Sigmoid colon (tissue), 7 donors: ENCODE data around the gene TDRD7. TPM values are rescaled to one million over a fixed set of nuclear protein-coding genes. Genes with fewer than 3 reads are reported as not detected.

ENCODE experiments used
- DNase-seq: peaks from one replicate; pipeline ENCODE4 v3.0.0-alpha.2; 2019
- H3K27ac ChIP-seq, 4 donors: fragments of 200-600 bp; sonication (generic); one replicate each; pipeline ENCODE4 v1.5.1; 2016 to 2019; ENCODE audit warnings: mild to moderate bottlenecking in 1 of 4
- H3K27me3 ChIP-seq, 3 donors: fragments of 200-600 bp; sonication (generic); one replicate each; pipeline ENCODE4 v1.5.1; 2019; ENCODE audit warnings: mild to moderate bottlenecking in 1 of 3
- H3K36me3 ChIP-seq, 4 donors: fragments of 200-600 bp; sonication (generic); one replicate each; pipeline ENCODE4 v1.5.1; 2016 to 2019
- H3K4me1 ChIP-seq, 4 donors: fragments of 200-600 bp; sonication (generic); one replicate each; pipeline ENCODE4 v1.5.1; 2017 to 2019
- H3K4me3 ChIP-seq, 4 donors: fragments of 200-600 bp; sonication (generic); one replicate each; pipeline ENCODE4 v1.5.1; 2017 to 2019; ENCODE audit warnings: mild to moderate bottlenecking in 2 of 4, moderate library complexity in 1 of 4
- H3K9me3 ChIP-seq, 4 donors: fragments of 200-600 bp in 3 of 4; sonication (generic) in 3 of 4; one replicate each; pipeline versions ENCODE4 v1.5.1 to v1.6.1; 2013 to 2019
- CTCF ChIP-seq, 4 experiments: fragments of 450-650 bp in 3 of 4; fragments of 200-600 bp in 1 of 4; IDR thresholded peaks; one replicate each; pipeline ENCODE4 v1.5.1; 2016 to 2019; ENCODE audit warnings: antibody characterized with exemption in 4 of 4, mild to moderate bottlenecking in 3 of 4, moderate library complexity in 2 of 4
- EP300 ChIP-seq, 4 donors: sonication (generic); formaldehyde crosslinking; IDR thresholded peaks; one replicate each; pipeline ENCODE4 v1.6.1; 2017; ENCODE audit warnings: antibody characterized with exemption in 4 of 4
- POLR2A ChIP-seq, 2 donors: fragments of 450-650 bp; IDR thresholded peaks; one replicate each; pipeline ENCODE4 v1.6.1; 2016; ENCODE audit warnings: antibody characterized with exemption in 2 of 2, mild to moderate bottlenecking in 2 of 2, moderate library complexity in 2 of 2
- POLR2AphosphoS5 ChIP-seq, 4 donors: sonication (generic); formaldehyde crosslinking; IDR thresholded peaks; one replicate each; pipeline ENCODE4 v1.6.1; 2017; ENCODE audit warnings: antibody characterized with exemption in 4 of 4
- WGBS, 2 donors: extraction: QIAGEN DNeasy Blood & Tissue Kit; methylation state at CpG; one replicate each; pipeline ENCODE4 v1.1.7; 2013; 5-methylcytosine and 5-hydroxymethylcytosine counted together
- intact Hi-C: fragments of 100-400 bp; cut with DNase I; formaldehyde crosslinking; loops from one replicate; pipeline ENCODE4 v1.15.1; 2023
- polyA plus RNA-seq, 3 donors: library from polyadenylated mRNA; stranded (reverse); fragments of 200-250 nt; gene quantifications; one replicate each; pipeline ENCODE4 v1.2.3, GENCODE V29; 2013
- total RNA-seq, 4 donors: library from RNA; depleted of rRNA; stranded (reverse); fragments of >200 nt; gene quantifications; one replicate each; pipeline ENCODE4 v1.1.0, GENCODE V29; 2016
- donor health status: healthy with polysubstance abuse.
- donor health status: Bipolar disorder and iron deficiency.
- donor health status: healthy.

The TDRD7 gene
- total and polyA plus RNA-seq, 7 donors = 10.5 to 25.7 (median 17.5) TPM

DNA sequence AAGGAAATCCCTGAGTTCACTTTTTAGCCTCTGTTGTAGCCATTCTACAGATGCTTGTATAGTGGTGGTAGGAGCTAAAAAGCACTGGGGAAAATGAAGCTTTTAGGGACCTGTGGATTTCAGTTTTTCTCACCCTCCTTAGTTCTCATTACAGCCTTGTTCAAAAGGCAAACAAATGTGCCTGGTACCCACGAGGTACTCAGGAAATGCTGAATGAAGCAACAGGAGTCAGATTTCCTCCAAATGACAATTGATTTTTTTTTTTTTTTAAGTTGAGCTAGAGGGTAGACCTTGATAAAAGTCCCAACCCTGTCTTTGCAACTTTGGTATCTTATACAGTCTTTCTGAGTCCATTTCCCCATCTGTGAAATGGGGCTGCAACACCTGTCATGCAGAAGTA, 68.3 kb downstream of the TDRD7 start:
- H3K4me1 ChIP-seq = peaks cover 0 to 5% (median 0%) of the 10 kb centered on the region in 4 donors
- H3K27me3 ChIP-seq = no peaks in the 10 kb centered on the region
- no peak overlapping the region for H3K4me3 ChIP-seq
- H3K27ac ChIP-seq = no peak overlapping the region
- H3K36me3 ChIP-seq = peaks cover 0 to 8% (median 6%) of the 10 kb centered on the region in 4 donors
- H3K9me3 ChIP-seq = no peaks in the 10 kb centered on the region
- intact Hi-C loops = no loop called here
- TF ChIP-seq CTCF (IDR thresholded peaks at IDR 0.05) (no peak), EP300 (IDR thresholded peaks at IDR 0.05) (no peak), POLR2A (IDR thresholded peaks at IDR 0.05) (no peak), POLR2AphosphoS5 (IDR thresholded peaks at IDR 0.05) (no peak)
- WGBS, 2 donors = 49 to 52% methylated on average over 1 of the region's 1 CpG
- DNase-seq = no peak

DNA sequence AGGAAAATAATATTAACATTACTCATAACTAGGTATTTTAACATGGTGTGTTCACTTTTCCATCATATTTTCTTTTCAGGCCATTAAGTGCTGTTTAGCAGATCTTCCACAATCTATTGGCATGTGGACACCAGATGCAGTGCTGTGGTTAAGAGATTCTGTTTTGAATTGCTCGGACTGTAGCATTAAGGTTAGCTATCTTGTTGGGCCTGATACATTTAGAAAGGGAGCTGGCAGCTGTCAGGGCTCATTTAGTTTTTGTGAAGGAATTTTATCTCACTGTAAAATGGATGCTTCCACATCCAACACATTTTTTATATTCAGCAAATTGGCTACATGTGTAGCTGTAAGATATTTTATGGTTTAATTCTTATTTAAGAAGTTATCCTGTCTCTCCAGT, 68.9 kb downstream of the TDRD7 start:
- H3K36me3 ChIP-seq = peaks cover 0 to 8% (median 6%) of the 10 kb centered on the region in 4 donors
- H3K27ac ChIP-seq = no peak overlapping the region

DNA sequence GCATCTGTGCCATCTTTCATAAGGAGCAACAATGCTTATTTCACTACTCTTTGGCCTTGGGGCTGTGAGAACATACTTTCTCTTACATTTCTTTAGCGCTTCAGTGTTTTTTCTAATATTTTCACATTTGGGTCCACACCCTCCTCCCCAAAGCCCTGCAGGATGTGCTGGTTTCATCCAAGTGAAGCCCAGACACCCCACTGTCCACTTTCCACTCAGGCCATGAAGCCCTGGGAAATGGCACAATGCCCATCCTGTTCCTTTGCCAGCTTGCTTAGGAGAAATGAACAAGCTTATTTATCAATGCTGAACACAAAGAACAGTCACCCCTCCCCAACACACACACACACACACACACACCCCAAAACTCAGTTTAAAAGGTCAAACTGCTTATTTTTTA, 72.2 kb downstream of the TDRD7 start:
- H3K36me3 ChIP-seq = peaks cover 0 to 28% (median 6%) of the 10 kb centered on the region in 4 donors
- H3K27ac ChIP-seq = no peak overlapping the region
- H3K4me3 ChIP-seq = no peak overlapping the region
- peaks cover 0 to 5% (median 0%) of the 10 kb centered on the region in 4 donors for H3K4me1 ChIP-seq
- DNase-seq = no peak
- TF ChIP-seq POLR2A (IDR thresholded peaks at IDR 0.05) (no peak), CTCF (IDR thresholded peaks at IDR 0.05) (no peak), EP300 (IDR thresholded peaks at IDR 0.05) (no peak), POLR2AphosphoS5 (IDR thresholded peaks at IDR 0.05) (no peak)
- H3K27me3 ChIP-seq = no peaks in the 10 kb centered on the region
- WGBS, 2 donors = 96% methylated on average over 1 of the region's 1 CpG
- H3K9me3 ChIP-seq = no peaks in the 10 kb centered on the region
- intact Hi-C loops = no loop called here

More for the DNA sequence above, 68.9 kb downstream of the TDRD7 start:
- Histone ChIP-seq H3K4me3 (no peak overlapping the region), H3K4me1 (peaks cover 0 to 5% (median 0%) of the 10 kb centered on the region in 4 donors), H3K27me3 (no peaks in the 10 kb centered on the region), H3K9me3 (no peaks in the 10 kb centered on the region)
- TF ChIP-seq EP300 (IDR thresholded peaks at IDR 0.05) = no peak
- no peak for TF ChIP-seq POLR2AphosphoS5 (IDR thresholded peaks at IDR 0.05)
- TF ChIP-seq CTCF (IDR thresholded peaks at IDR 0.05) = no peak
- TF ChIP-seq POLR2A (IDR thresholded peaks at IDR 0.05) = no peak
- intact Hi-C loops = no loop called here
- no peak for DNase-seq
- WGBS, 2 donors = 93 to 99% methylated on average over 1 of the region's 1 CpG

DNA sequence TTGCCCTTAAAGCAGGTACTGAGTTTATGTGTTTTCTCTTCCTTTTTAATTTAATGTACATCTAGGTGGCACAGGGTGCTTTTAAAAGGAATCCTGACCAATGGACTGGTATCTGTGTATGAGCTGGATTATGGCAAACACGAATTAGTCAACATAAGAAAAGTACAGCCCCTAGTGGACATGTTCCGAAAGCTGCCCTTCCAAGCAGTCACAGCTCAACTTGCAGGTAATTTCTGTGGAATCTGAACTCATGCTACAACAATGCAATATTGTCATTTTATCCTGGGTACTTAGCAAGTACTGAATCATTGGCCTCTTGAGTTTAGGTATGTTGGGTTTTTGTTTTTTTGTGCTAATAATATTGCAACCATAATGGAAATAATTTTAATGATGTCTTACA, 75.2 kb downstream of the TDRD7 start:
- WGBS, 2 donors = 82 to 90% methylated on average over 2 of the region's 2 CpGs
- Histone ChIP-seq H3K27me3 (no peaks in the 10 kb centered on the region), H3K4me1 (peaks cover 0 to 18% (median 12%) of the 10 kb centered on the region in 4 donors), H3K4me3 (no peak overlapping the region), H3K27ac (no peak overlapping the region), H3K36me3 (peaks cover 0 to 28% (median 6%) of the 10 kb centered on the region in 4 donors), H3K9me3 (no peaks in the 10 kb centered on the region)
- DNase-seq = no peak
- TF ChIP-seq POLR2A (IDR thresholded peaks at IDR 0.05) = no peak
- no peak for TF ChIP-seq POLR2AphosphoS5 (IDR thresholded peaks at IDR 0.05)
- no peak for TF ChIP-seq EP300 (IDR thresholded peaks at IDR 0.05)
- TF ChIP-seq CTCF (IDR thresholded peaks at IDR 0.05) = no peak
- intact Hi-C loops = no loop called here

GRCh38 chr9:97487861-97488260, 76.0 kb downstream of the TDRD7 start:
- no peaks in the 10 kb centered on the region for H3K27me3 ChIP-seq
- peaks cover 0 to 26% (median 4%) of the 10 kb centered on the region in 4 donors for H3K36me3 ChIP-seq
- 90 to 95% methylated on average over 1 of the region's 1 CpG for WGBS, 2 donors

More at GRCh38 chr9:97487861-97488260, 76.0 kb downstream of the TDRD7 start:
- Histone ChIP-seq H3K4me1 (peaks cover 0 to 23% (median 17%) of the 10 kb centered on the region in 4 donors), H3K4me3 (no peak overlapping the region), H3K27ac (no peak overlapping the region), H3K9me3 (no peaks in the 10 kb centered on the region)
- no peak for DNase-seq
- TF ChIP-seq POLR2A (IDR thresholded peaks at IDR 0.05) = no peak
- no peak for TF ChIP-seq CTCF (IDR thresholded peaks at IDR 0.05)
- TF ChIP-seq EP300 (IDR thresholded peaks at IDR 0.05) = no peak
- TF ChIP-seq POLR2AphosphoS5 (IDR thresholded peaks at IDR 0.05) = no peak
- intact Hi-C loops = no loop called here
